UCSD-AML1 (cell line): Measurements from ENCODE around the gene LGI1.
A peak's percentile ranks its signal among the peaks of the same experiment; 100 is the strongest.
"Not testable (repeated sequence)": the region's sequence is repeated elsewhere in the genome, so short reads cannot be mapped to it uniquely, and the experiment has no call there.

Experiments
- DNase-seq: peaks from one replicate; lab custom pipeline; 2025; ENCODE audit not compliant: unreplicated experiment; lab: John Stamatoyannopoulos, UW

Gene LGI1

GRCh38 chr10:93804200-93804599 lies 46.5 kb downstream of the LGI1 start:
- DNase-seq = no peak

- no peak for DNase-seq
Observed at GRCh38 chr10:93806903-93807302, 49.2 kb downstream of the LGI1 start.

GRCh38 chr10:93807371-93807770 lies 49.6 kb downstream of the LGI1 start:
- DNase-seq = no peak

GRCh38 chr10:93812659-93813338 lies 55.1 kb downstream of the LGI1 start:
- no peak for DNase-seq

GRCh38 chr10:93813507-93814465 lies 56.0 kb downstream of the LGI1 start:
- DNase-seq = peak; percentile 60

- DNase-seq = no peak
Observed at GRCh38 chr10:93815304-93816096, 57.8 kb downstream of the LGI1 start.

GRCh38 chr10:93816123-93816747 lies 58.5 kb downstream of the LGI1 start:
- peak; percentile 58 for DNase-seq

- DNase-seq = no peak
Observed at GRCh38 chr10:93818086-93818485, 60.4 kb downstream of the LGI1 start.

GRCh38 chr10:93819520-93819919 lies 61.8 kb downstream of the LGI1 start:
- no peak for DNase-seq

- DNase-seq = no peak
Observed at GRCh38 chr10:93820434-93820833, 62.7 kb downstream of the LGI1 start.

GRCh38 chr10:93821051-93821772 lies 63.5 kb downstream of the LGI1 start:
- no peak for DNase-seq

GRCh38 chr10:93826355-93826754 lies 68.6 kb downstream of the LGI1 start:
- peak; percentile 48 for DNase-seq

GRCh38 chr10:93827056-93827804 lies 69.5 kb downstream of the LGI1 start:
- no peak for DNase-seq

GRCh38 chr10:93831065-93831464 lies 73.3 kb downstream of the LGI1 start:
- not testable (repeated sequence) for DNase-seq

- no peak for DNase-seq
Observed at GRCh38 chr10:93835770-93836169, 78.0 kb downstream of the LGI1 start.

GRCh38 chr10:93837822-93838221 lies 80.1 kb downstream of the LGI1 start:
- no peak for DNase-seq

- no peak for DNase-seq
Observed at GRCh38 chr10:93838278-93838677, 80.5 kb downstream of the LGI1 start.

GRCh38 chr10:93841961-93842360 lies 84.2 kb downstream of the LGI1 start:
- DNase-seq = no peak

- no peak for DNase-seq
Observed at GRCh38 chr10:93844979-93845626, 87.4 kb downstream of the LGI1 start.
